ENCODE results near the gene LANCL2.
"Not testable (repeated sequence)": the region's sequence is repeated elsewhere in the genome, so short reads cannot be mapped to it uniquely, and the experiment has no call there.

The LANCL2 gene

GRCh38 chr7:55363386-55364170, 1.6 kb upstream of the LANCL2 start:
- no peak for DNase-seq

GRCh38 chr7:55365675-55366460, 731 bp downstream of the LANCL2 start:
- DNase-seq: peak; percentile 98

- DNase-seq: no peak
These were observed 1.4 kb downstream of the LANCL2 start for GRCh38 chr7:55366461-55367070.

GRCh38 chr7:55367283-55367840, 2.2 kb downstream of the LANCL2 start:
- no peak for DNase-seq

GRCh38 chr7:55369427-55370400, 4.6 kb downstream of the LANCL2 start:
- peak; percentile 97 for DNase-seq

- DNase-seq: no peak
These were observed 9.1 kb downstream of the LANCL2 start for GRCh38 chr7:55374213-55374612.

GRCh38 chr7:55375237-55375636, 10.1 kb downstream of the LANCL2 start:
- peak; percentile 29 for DNase-seq

GRCh38 chr7:55377162-55377817, 12.2 kb downstream of the LANCL2 start:
- DNase-seq: no peak

GRCh38 chr7:55379285-55379684, 14.1 kb downstream of the LANCL2 start:
- DNase-seq: no peak

- DNase-seq: no peak
These were observed 16.1 kb downstream of the LANCL2 start for GRCh38 chr7:55381189-55381588.

- no peak for DNase-seq
These were observed 16.6 kb downstream of the LANCL2 start for GRCh38 chr7:55381696-55382095.

GRCh38 chr7:55382251-55382650, 17.1 kb downstream of the LANCL2 start:
- no peak for DNase-seq

- no peak for DNase-seq
These were observed 21.4 kb downstream of the LANCL2 start for GRCh38 chr7:55386541-55386940.

- DNase-seq: peak; percentile 52
These were observed 22.2 kb downstream of the LANCL2 start for GRCh38 chr7:55387062-55387965.

GRCh38 chr7:55396233-55396785, 31.2 kb downstream of the LANCL2 start:
- DNase-seq: no peak

- DNase-seq: no peak
These were observed 32.5 kb downstream of the LANCL2 start for GRCh38 chr7:55397617-55398016.

- DNase-seq: no peak
These were observed 35.1 kb downstream of the LANCL2 start for GRCh38 chr7:55400191-55400590.

- not testable (repeated sequence) for DNase-seq
These were observed 37.4 kb downstream of the LANCL2 start for GRCh38 chr7:55402506-55402905.

- no peak for DNase-seq
These were observed 40.9 kb downstream of the LANCL2 start for GRCh38 chr7:55405856-55406541.

Data from fibroblast of skin of right biceps (primary cell).